Testis (tissue), 3 donors: Measurements from ENCODE around the gene TDRD9. TPM values are rescaled to one million over a fixed set of nuclear protein-coding genes. Genes with fewer than 3 reads are reported as not detected.

Experiments used
- DNase-seq: peaks from one replicate; pipeline ENCODE4 v3.0.0-alpha.2; 2019
- H3K27ac ChIP-seq, 2 donors: fragments of 200-600 bp; sonication (generic); one replicate each; pipeline ENCODE4 v1.5.1; 2019
- H3K27me3 ChIP-seq: fragments of 200-600 bp; sonication (generic); one replicate; pipeline ENCODE4 v1.5.1; 2019
- H3K36me3 ChIP-seq: fragments of 200-600 bp; sonication (generic); one replicate; pipeline ENCODE4 v1.5.1; 2017; ENCODE audit warnings: low read depth; ENCODE audit errors: missing control alignments
- H3K4me1 ChIP-seq: fragments of 200-600 bp; sonication (generic); one replicate; pipeline ENCODE4 v1.5.1; 2019
- H3K4me3 ChIP-seq, 2 donors: fragments of 200-600 bp; sonication (generic); one replicate each; pipeline ENCODE4 v1.5.1; 2017 to 2019
- H3K9me3 ChIP-seq: fragments of 200-600 bp; sonication (generic); one replicate; pipeline ENCODE4 v1.5.1; 2017
- POLR2A ChIP-seq: fragments of 450-650 bp; IDR thresholded peaks from one replicate; pipeline ENCODE4 v1.6.1; 2017; ENCODE audit warnings: antibody characterized with exemption, mild to moderate bottlenecking, moderate library complexity
- WGBS, 2 donors: methylation state at CpG; one replicate each; pipeline ENCODE4 v1.1.5; 2018; 5-methylcytosine and 5-hydroxymethylcytosine counted together
- intact Hi-C: fragments of 100-400 bp; cut with DNase I; formaldehyde crosslinking; loops from one replicate; pipeline ENCODE4 v1.15.1; 2023; ENCODE audit warnings: low total_unique reads
- polyA plus RNA-seq: library from polyadenylated mRNA; stranded (reverse); fragments of 350-450 nt; fragmentation: Illumina TruSeq; extraction: RNeasy Lipid Tissue Mini Kit (QIAGEN cat#74804); gene quantifications from one replicate; pipeline ENCODE4 v1.2.3, GENCODE V29; 2014; ENCODE audit warnings: low read depth, low replicate concordance; ENCODE audit not compliant: insufficient read depth
- total RNA-seq, 2 donors: library from RNA; depleted of rRNA; stranded (reverse); fragments of >200 nt; gene quantifications; one replicate each; pipeline ENCODE4 v1.2.3, GENCODE V29; 2016
- TF ChIP-seq, protein P1 (sequence below), 3 experiments: fragments of 450-650 bp in 2 of 3; fragments of 200-600 bp in 1 of 3; sonication (generic) in 1 of 3; IDR thresholded peaks; one replicate each; pipeline ENCODE4 v1.5.1; 2016 to 2019; ENCODE audit warnings: antibody characterized with exemption in 3 of 3, mild to moderate bottlenecking in 2 of 3, moderate library complexity in 1 of 3

TDRD9 gene
- total and polyA plus RNA-seq, 3 donors from 2014 or later, result 41.8 to 72.8 (median 68.5) TPM

DNA sequence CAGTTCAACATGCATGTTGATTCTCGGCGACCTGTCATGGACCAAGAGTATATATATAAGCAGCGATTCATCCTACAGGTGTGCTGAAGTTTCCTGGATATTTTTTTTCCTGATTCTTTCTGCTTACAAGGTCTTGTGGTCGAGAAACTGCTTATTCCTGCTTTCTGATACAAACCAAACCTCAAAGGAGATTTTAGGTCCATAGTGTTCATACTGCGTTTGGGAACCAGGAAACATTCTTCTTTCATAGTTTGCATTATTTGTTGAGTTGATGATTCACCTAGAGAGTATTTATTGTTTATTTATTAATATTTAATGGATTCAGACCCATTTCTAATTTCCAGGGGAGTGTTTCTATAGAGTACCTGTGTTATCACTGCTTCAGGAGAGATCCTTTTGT lies 86.5 kb downstream of the TDRD9 start:
- TF ChIP-seq, protein P1, sequence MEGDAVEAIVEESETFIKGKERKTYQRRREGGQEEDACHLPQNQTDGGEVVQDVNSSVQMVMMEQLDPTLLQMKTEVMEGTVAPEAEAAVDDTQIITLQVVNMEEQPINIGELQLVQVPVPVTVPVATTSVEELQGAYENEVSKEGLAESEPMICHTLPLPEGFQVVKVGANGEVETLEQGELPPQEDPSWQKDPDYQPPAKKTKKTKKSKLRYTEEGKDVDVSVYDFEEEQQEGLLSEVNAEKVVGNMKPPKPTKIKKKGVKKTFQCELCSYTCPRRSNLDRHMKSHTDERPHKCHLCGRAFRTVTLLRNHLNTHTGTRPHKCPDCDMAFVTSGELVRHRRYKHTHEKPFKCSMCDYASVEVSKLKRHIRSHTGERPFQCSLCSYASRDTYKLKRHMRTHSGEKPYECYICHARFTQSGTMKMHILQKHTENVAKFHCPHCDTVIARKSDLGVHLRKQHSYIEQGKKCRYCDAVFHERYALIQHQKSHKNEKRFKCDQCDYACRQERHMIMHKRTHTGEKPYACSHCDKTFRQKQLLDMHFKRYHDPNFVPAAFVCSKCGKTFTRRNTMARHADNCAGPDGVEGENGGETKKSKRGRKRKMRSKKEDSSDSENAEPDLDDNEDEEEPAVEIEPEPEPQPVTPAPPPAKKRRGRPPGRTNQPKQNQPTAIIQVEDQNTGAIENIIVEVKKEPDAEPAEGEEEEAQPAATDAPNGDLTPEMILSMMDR (IDR thresholded peaks at IDR 0.05), result no peak
- no peak for TF ChIP-seq POLR2A

GRCh38 chr14:104016873-104017650 lies 88.8 kb downstream of the TDRD9 start:
- Histone ChIP-seq H3K36me3 (no peaks in the 10 kb centered on the region), H3K27ac (no peak overlapping the region), H3K4me3 (no peak overlapping the region), H3K9me3 (no peaks in the 10 kb centered on the region), H3K27me3 (no peaks in the 10 kb centered on the region), H3K4me1 (no peaks in the 10 kb centered on the region)
- WGBS, 2 donors, result 77% methylated on average over 11 of the region's 11 CpGs
- intact Hi-C loops, result no loop called here
- TF ChIP-seq, protein P1 (IDR thresholded peaks at IDR 0.05), result no peak
- TF ChIP-seq POLR2A, result no peak
- DNase-seq, result no peak

More for the DNA sequence above, 86.5 kb downstream of the TDRD9 start:
- intact Hi-C loops, result no loop called here
- DNase-seq, result no peak
- H3K4me3 ChIP-seq, result no peak overlapping the region
- H3K4me1 ChIP-seq, result no peaks in the 10 kb centered on the region
- WGBS, 2 donors, result 91 to 94% methylated on average over 5 of the region's 5 CpGs
- no peaks in the 10 kb centered on the region for H3K36me3 ChIP-seq
- H3K9me3 ChIP-seq, result no peaks in the 10 kb centered on the region
- H3K27me3 ChIP-seq, result no peaks in the 10 kb centered on the region
- no peak overlapping the region for H3K27ac ChIP-seq

GRCh38 chr14:104019029-104019428 lies 90.8 kb downstream of the TDRD9 start:
- Histone ChIP-seq H3K27ac (no peak overlapping the region), H3K36me3 (no peaks in the 10 kb centered on the region), H3K4me3 (no peak overlapping the region), H3K4me1 (no peaks in the 10 kb centered on the region), H3K27me3 (no peaks in the 10 kb centered on the region), H3K9me3 (no peaks in the 10 kb centered on the region)
- TF ChIP-seq POLR2A, result no peak
- TF ChIP-seq, protein P1 (IDR thresholded peaks at IDR 0.05), result no peak
- intact Hi-C loops, result no loop called here
- WGBS, 2 donors, result 90 to 94% methylated on average over 1 of the region's 1 CpG
- no peak for DNase-seq

- no peak overlapping the region for H3K27ac ChIP-seq
- WGBS, 2 donors, result 69 to 76% methylated on average over 7 of the region's 7 CpGs
- intact Hi-C loops, result no loop called here
Observed at GRCh38 chr14:104019806-104020205, 91.5 kb downstream of the TDRD9 start.

More at GRCh38 chr14:104019806-104020205, 91.5 kb downstream of the TDRD9 start:
- no peak overlapping the region for H3K4me3 ChIP-seq
- no peak for TF ChIP-seq POLR2A
- TF ChIP-seq, protein P1 (IDR thresholded peaks at IDR 0.05), result no peak
- H3K36me3 ChIP-seq, result no peaks in the 10 kb centered on the region
- H3K27me3 ChIP-seq, result no peaks in the 10 kb centered on the region
- DNase-seq, result no peak
- H3K4me1 ChIP-seq, result no peaks in the 10 kb centered on the region
- no peaks in the 10 kb centered on the region for H3K9me3 ChIP-seq
